ENCODE results near the gene RUNX3.

DNA sequence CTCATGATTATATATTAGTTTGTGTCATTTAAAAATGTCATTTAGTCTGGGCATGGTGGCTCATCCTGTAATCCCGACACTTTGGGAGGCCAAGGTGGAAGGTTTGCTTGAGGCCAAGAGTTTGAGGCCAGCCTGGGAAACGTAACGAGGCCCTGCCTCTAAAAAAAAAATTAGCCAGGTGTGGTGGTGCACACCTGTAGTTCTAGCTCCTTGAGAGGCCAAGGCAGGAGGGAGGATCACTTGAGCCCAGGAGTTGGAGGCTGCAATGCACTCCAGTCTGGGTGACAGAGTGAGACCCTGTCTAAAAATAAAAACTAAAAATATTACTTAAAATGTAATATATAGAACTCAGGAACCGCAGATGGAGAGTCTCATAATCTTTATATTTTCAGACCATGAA is 34.6 kb downstream of the RUNX3 start:
- TF ChIP-seq, protein P1, sequence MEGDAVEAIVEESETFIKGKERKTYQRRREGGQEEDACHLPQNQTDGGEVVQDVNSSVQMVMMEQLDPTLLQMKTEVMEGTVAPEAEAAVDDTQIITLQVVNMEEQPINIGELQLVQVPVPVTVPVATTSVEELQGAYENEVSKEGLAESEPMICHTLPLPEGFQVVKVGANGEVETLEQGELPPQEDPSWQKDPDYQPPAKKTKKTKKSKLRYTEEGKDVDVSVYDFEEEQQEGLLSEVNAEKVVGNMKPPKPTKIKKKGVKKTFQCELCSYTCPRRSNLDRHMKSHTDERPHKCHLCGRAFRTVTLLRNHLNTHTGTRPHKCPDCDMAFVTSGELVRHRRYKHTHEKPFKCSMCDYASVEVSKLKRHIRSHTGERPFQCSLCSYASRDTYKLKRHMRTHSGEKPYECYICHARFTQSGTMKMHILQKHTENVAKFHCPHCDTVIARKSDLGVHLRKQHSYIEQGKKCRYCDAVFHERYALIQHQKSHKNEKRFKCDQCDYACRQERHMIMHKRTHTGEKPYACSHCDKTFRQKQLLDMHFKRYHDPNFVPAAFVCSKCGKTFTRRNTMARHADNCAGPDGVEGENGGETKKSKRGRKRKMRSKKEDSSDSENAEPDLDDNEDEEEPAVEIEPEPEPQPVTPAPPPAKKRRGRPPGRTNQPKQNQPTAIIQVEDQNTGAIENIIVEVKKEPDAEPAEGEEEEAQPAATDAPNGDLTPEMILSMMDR (conservative IDR thresholded peaks at IDR 0.05; ENCODE audit: low read length), result no peak
- TF ChIP-seq EZH2phosphoT487 (IDR thresholded peaks at IDR 0.05; ENCODE audit: borderline replicate concordance, low read depth, low read length), result no peak
